ENCODE results near the gene NR2F1.

The NR2F1 gene

DNA sequence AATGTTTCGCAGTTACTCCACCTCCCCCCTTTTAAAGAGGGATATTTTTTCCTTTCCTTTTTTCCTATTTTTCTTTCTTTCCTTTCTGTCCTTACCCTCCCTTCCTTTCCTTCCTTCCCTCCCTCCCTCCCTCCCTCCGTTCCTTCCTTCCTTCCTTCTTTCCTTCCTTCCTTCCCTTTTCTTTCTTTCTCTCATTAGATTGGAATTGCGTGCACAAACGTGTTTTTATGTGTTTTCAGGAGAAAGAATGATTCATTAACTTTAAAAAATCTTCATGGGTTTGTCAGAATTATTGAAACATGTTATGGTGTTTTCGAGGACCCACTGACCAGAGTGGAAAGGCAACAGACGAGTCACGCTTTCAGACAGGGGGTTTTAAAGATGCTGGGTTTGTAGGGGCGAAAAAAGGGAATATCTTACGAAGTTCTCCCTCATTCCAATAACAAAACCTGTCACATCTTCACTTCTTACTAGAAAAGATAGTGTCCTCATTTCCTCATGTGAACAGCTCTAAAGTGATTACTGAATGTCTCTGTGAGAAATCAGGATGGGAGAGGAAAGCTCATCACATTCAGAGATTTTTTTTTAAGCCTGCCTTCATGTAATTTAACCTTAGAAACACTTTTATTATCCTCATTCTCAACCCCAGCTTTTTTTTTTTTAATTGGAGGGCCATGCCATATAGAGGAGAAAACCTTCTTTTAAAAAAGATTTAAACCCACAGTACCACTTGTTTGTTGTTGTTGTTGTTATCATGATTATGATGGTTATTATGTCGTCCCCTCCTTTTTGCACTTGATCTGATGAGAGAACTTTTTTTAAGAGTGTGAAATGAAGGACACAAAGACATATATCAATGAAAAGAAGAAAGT, 21.9 kb downstream of the NR2F1 start:
- DNase-seq, result no peak

DNA sequence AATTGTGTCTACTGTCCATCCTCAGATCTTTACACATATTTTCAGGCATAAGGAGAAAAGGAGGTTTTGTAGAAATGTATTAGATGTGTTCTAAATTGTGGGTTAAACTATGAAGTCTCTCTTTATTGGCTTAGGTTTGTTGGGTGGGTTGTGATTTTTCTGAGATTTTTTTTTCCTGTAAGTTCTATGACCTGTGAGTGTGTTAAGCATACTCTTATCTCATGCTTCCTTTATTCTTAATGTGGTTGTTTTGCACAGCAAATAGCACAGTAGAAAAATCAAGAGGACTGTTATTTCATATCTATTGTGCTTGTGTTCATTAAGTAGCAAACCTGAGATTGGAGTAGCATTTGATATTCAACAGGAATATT, 23.3 kb downstream of the NR2F1 start:
- no peak for DNase-seq

DNA sequence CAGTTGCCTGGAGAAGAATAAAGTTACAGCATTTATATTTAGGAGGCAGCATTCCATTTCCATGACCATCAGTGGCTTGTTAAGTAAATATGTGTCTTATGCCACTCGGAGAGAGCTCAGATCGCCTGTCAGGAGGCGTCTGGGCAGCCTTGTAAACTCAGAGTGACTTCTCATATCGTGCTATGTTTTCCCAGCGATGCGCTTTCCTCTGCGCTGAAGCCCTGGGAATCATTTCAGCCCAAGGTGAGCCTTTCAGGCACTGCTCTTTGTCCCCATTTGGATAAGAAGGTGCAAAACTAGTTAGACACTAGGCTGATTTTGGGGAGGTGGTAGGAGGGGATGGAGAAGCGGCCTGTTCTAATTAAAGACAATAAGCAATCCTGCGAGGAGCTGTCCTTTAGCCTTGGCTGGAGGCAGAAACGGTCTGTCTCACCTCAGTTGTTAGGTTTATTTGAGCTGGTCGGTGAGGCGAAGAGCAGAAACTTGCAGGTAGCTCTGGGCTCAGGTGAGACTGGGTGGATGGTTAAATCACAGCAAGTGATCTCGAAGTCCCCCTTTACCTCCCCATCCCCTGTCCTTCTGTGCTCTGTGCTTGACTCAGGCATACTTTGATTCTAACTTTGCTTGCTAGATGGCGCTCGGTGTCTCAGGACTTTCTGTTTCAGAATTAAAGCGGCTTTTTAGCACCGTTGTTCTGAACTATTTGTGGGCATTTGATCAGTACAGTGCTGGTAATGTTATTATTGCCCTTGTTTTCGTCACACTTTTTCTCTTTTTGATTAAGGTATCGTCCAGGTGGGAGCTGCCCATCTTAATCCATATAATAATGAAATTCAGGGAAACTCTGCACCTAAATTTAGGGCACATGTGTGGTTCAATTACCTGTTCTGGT, 24.6 kb downstream of the NR2F1 start:
- peak; percentile 61 for DNase-seq

DNA sequence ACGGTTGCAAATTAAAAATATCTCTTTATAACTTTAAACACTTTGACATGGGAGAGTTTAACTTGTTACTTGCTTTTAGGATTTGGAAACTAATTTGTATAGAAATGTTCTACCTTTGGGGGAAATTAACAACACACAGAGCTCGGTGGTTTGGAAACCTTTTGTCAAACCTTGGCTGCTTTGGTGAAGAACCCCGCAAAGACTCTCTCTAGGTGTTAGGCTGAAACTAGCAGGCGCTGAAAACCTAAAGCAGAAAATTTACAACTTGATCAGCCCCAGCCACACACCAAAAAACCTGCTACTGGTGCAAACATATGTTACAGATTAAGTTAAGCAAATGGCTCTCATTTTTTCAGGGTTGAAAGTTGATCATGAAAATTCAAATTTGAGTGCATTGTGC, 25.8 kb downstream of the NR2F1 start:
- no peak for DNase-seq

DNA sequence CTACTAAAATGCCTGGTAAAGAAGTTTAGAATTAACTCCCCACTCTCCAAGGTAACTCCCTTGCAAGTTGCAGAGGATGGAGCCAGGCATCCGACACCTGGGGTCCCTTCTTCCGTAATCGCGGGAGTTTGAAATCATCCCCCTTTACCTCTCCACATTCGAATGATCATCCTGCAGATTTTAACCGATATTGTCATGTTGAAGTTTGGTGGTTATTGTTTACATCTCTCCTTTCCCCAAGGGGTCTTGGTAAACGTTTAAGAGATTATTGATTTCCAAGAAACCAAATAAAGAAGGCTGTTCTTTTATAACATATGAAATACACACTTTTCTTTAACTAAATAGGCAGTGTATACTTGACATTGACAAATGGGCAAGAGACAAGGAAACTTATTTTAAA, 26.7 kb downstream of the NR2F1 start:
- no peak for DNase-seq

DNA sequence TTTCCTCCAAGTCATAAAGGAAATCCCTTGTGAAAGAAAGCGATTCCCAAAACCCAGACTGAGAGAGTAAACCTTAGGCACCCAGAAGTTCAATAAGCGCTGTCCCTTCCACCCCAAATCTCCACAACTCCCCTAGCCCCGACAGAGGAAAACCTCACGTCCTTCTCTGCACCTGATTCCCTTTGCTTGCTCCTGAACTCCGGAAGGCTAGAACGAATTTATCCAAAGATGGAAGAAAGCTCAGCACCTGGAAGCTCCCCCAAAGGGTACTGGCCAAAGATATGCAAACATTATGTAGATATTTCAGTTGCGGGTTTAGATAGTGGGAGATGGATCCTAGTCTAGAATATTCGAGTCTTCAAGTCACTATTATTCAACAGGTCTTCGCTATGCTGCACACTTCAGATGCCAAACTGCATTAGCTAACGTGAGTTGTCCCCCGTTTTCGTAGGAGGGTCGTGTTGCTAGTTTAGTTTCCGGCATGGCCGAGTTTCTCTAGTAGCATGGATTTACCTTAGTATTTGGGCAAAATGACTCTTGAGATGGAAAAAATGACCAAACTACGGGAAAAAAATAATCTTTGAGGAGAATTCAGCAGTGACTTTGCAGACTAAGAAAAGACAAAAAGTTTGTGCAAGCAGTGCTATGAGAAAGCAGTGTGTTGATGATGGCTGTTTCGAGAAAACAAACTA, 27.7 kb downstream of the NR2F1 start:
- DNase-seq, result no peak

DNA sequence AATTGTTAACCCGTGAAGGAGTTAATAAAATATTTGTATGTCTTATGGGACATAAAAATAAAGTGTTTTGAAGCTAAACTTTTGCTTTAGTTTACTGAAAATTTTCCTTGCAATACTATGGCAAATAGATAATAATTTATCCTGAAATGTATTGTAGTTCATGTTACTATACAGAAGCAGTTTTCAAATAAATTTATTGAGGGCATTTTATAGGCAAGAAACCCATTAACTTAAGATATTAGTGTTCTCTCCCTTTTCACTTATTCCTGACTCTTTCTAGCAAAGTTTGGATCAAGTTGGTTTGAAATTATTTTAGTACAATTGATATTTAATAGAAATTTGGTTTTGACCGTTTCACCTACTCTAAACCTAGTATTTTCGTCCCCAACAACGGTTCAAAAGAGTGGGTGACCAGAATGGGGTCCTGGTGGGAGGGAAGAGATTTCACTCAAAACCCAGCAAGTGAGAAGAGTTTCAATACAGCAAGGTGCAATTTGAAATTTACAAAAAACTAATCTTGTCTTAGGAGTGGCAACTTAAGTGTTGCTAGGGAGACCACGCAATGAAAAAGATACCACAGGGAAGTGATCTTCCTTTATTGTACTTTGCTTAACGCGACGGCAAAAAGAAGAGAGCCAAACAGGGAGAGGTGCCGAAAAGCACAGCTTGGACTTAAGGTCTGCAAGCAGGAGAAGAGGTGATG, 28.4 kb downstream of the NR2F1 start:
- no peak for DNase-seq

DNA sequence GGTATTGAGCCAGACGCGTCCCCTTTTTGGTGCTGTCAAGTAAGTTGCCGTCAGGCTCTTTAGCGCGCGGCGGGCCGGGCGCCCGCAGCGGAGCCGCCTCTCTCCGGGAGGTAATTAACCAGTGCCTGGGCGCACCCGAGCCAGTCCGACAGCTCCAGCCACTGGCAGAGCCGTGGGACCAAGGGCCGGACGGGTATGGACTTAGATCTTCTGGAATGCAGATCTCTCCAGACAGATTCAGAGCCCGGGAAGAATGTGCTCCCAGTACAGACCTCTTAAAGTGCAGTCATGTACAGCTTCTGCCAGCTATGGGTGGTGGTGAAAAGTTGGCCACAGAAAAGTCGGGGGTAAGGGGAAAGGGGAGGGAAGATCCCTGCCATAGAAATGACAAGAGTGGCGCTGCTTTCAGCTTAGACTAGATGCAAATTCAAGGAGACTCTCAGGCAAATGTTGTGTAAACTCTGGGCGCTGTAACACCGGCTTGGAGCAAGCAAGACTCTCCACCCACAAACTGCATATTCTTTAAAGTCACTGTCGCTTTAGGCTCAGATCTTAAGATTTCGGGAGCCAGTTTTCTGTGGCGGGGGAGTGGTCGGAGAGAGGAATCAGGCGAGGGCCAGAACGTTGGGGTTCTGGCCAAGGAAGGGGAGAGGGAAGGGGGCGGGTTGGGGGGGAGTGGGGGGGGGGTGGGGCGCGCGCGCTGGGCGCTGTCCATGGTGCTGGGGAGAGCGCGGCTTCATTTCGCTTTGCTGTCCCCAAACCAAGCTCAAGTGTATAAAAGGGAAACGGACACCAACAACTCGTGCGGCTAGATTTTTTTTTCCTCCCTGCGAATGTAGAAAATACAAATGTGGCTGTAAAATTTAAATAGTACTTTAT, 29.2 kb downstream of the NR2F1 start:
- no peak for DNase-seq

DNA sequence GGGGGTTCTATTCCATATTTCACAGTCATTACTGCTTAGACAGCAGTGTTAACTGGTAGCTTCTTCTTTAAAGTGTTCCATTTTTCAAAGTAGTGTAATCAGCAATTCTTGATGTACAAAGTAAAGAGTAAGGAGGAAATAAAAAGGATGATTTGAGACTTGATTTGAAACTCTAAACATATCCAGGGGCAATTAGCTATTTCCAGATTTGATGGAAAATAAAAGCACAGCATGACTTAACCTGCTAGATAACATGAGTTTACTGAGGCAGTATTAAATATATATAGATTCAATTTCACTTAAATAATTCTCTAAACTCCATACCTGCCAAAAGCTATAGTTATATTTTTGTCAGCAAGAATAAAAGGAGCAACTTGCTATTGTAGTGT, 29.8 kb downstream of the NR2F1 start:
- DNase-seq, result no peak

DNA sequence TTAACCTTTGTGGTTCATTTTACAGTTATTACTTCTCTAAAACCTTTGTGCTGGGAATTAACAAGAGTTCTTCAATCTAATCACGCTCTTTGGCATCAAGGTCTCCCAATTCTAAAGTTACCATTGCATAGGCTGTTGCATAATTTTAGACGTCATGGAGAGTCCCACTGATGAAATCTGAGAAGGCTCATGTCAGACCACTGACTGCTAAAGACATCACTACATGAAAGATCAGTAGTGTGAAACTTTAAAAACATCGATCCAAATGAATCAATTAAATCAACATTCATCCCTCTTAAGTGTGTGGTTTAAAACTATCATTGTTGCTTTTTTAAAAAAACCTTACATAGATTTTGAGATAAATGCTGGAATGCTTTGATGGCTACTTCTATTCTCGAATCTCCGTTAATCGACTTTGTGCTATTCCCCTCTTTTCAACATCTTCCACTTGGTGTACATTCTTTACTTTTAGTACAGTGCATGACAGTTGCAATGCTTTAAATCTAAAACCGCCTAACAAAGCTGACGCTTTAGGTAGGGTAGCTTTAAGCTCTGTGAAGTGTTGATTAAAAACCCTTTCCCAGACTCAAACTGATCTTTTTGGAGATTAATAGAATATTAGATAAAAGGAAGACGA, 33.6 kb downstream of the NR2F1 start:
- DNase-seq, result no peak

DNA sequence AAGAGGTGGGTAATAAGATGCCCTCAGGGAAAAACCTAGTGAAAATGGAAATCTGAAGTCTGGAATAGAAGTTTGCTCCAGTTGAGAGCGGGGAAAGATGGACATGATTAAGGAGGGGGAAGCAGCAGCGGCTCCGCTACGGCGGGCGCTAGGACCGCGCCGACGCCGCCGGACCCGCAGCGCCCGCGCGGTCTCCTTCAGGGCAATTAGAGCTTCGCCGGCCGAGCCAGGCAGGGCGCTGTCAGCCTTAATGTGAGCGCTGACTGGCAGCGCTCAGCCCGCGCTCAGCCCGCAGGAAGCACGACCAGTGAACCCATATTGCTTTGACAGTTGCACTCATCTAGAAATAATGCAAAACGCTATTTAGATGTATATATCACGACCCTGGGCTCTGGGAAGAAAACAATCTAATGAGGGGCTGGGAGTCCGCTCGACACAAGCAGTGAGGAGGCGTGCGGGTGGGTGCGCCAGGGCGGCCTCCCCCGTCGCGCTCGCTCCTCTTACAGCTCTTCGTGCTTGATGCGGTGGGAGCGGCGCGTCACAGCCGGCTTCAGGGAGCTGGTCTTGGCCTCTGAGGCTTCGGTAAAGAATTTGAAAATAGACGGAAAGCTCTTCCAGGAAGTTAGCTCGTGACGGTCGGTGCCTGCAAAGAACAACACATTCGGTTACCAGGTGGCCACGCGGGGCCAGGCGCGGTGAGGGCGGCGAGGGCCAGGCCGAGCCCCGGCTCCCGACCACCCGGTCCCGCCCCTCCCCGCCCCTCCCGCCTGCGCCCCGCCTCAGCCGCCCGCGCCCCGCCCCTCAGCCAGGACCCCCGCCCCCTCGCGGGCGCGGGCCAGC, 37.7 kb downstream of the NR2F1 start:
- DNase-seq, result peak; percentile 60

DNA sequence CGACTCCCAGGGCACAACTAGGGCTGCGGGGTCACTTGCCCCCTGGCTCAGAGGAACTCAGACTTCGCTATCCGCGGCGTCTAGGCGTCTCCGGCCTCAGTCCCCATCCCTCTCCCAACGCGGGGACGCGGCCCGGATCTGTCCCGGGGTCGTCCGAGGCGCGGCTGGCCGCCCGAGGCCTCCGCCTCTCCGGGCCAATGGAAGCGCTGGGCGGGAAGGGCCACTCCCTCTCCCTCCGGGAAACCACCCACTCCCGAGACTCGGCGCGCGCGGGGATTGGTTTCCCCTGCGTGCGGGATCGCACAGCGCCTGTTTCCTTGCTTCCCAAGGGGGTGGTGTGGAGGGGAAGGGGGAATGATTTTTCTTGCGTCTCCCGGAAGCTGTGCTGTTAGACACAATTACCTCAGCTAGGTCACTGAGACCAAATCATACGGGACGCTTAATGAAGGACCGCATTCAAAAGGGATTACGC, 38.3 kb downstream of the NR2F1 start:
- DNase-seq, result no peak

DNA sequence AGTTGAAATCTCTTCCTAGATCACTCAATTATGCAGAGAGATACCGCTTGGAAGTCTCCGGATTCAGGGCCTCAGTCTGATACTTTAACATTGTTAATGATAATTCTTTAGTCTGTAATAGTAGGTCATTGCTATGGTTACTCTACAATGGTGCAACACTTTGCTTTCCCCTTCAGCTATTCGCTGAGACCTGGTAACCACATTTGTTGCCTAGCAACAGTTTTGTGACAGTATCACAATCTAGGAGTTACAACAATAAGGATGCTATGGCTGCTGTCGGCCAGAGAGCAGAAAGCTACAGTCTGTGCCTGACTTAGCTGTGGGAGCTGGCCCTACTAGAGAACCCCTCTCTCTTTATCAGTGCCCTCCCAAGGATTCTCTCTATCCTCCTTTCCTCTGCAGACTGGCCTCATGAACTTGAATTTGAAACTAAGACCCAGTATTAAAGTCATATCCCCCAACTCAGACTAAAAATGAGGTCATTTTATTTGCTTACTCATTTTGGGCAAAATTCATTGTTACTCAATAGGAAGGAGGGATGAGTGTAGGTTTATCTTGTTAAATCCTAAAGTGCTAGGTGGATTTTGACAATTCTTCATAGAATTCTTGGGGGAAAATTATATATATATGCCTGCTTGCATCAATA, 39.3 kb downstream of the NR2F1 start:
- peak; percentile 83 for DNase-seq

DNA sequence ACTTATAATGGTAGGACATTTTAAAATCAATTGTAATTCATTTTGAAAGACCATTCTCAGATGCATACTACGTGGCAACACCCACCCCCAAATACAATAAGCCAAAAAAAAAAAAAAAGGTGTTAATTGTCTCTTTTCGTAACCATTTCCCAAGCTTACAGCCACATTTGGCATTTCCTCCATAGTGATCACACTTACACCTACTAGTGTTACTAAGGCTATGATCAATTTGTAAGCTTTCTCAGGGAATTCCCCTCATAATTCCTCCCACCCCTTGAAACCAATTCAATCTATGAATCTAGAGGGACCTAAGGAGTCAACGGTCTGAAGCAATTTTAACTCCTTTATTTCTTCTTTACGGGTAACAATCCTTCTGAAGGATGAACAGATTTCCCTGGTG, 40.1 kb downstream of the NR2F1 start:
- DNase-seq, result peak; percentile 39

DNA sequence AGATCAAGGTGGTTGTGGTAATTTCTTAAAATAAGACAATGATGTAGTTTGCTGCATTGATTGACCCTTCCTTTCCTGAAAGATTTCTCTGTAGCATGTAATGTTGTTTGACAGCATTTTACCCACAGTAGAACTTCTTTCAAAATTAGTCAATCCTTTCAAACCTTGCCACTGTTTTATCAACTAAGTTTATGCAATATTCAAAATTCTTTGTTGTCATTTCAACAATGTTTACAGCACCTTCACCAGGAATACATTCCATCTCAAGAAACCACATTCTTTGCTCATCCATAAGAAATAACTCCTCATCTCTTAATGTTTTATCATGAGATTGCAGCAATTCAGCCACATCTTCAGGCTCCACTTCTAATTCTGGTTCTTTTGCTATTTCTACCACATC, 43.8 kb downstream of the NR2F1 start:
- no peak for DNase-seq

DNA sequence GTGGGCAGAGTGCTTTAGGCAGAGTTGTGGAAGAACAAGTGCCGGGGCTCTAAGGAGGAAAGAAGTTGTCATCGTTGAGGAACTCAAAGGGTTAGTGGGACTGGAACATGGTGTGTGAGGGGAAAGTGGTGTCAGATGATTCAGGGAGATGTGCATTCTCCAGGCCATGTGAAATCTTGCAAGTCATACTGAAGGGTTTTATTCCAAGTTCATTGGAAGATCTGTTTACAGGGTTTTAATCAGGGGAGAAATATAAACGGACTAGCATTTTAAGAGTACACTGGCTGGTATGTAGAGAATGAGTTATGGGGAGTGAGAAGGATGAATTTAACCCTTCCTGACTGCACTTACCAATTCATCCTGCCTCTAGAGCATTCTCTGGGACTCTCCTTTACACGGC, 49.3 kb downstream of the NR2F1 start:
- DNase-seq, result no peak

DNA sequence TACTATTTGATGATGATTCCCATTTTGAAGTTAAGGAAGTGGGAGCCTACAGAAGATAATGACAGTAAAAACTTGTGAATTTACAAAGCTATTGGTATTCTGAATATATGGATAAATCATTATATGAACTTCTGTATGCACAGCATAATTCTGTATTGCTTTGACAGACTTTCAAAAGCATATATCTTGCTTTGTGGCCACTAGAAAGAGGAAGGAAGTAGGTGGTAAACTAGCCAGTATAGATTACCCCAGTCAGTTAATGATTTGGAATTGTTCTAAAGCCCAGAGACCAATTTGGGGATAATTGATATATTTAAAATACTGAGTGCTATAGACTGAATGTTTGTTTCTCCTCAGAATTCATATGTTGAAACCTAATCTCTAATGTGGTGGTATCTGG, 53.0 kb downstream of the NR2F1 start:
- no peak for DNase-seq

DNA sequence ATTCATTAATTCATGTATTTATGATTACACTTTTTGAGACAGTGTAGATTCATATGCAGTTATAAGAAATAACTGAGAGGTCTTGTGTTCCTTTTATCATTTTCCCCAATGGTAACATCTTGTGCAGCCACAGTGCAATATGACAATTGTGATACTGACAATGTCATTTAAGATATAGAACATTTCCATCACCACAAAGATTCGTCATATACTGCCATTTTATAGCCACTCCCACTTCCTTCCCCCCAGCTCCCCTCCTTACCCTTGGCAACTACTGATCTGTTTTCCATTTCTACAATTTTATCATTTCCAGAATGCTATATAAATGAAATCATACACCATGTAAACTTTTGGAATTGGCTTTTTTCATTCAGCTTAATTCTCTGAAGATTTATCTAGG, 53.8 kb downstream of the NR2F1 start:
- DNase-seq, result no peak

DNA sequence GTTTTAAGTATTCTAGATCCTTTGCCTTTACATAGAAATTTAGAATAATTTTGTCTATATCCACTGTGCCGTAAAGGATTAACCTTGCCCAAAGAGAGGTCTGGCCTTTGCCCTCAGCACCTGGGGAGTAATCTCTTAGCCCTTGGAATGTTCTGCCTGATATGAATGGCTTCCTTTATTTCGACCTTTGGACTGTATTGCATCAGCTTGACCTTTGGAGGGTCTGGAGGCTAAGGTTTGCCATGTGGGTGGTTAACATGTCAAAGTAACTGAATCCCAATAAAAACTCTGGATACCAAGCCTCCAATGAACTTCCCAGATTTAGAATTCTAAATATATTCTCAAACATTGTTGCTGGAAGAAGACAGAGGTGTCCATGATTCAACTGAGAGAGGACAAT, 54.7 kb downstream of the NR2F1 start:
- DNase-seq, result no peak

DNA sequence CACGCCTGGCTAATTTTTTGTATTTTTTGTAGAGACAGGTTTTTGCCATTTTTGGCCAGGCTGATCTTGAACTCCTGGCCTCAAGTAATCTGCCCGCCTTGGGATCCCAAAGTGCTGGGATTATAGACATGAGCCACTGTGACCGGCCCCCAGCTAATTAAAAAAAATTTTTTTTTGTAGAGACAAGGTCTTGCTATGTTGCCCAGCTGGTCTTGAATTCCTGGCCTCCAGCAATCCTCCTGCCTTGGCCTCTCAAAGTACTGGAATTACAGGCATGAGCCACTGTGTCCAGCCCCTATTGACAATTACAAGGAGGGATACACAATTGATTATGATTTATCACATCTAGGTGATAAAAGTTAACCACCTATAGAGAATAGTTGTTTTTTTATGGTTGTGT, 59.5 kb downstream of the NR2F1 start:
- DNase-seq, result no peak
